ENCODE results near the gene SERTAD4. TPM values are rescaled to one million over a fixed set of nuclear protein-coding genes. Genes with fewer than 3 reads are reported as not detected.

SERTAD4 gene
- total and polyA plus RNA-seq, 2 experiments from 2014 or later = 0.97 to 1.0 TPM

DNA sequence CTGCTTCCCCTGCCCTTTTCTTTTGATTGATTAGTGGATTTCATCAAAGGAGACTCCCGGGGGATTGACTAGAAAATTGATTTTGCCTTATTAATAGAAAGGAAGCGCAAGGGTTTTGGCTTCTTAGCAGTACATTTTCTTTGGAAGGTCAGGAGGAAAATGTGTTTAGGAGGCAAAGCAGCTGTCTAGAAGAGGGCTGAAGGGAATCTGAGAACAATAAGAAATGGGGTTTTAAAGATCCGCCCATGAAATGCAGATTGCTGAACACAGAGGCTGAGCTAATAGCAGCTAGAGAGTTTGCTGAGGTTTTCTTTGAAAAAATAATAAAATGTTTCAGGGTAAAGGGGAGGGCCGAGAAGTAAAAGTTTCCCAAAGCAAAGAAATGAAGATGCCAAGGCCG lies 4.9 kb downstream of the SERTAD4 start:
- Histone ChIP-seq H2AFZ (no peak overlapping the region), H3K27me3 (replicated peaks; ENCODE audit: insufficient read depth) (no peaks in the 10 kb centered on the region), H3K9me2 (ENCODE audit: insufficient read depth) (no peaks in the 10 kb centered on the region), H3K4me2 (ENCODE audit: unreplicated experiment) (no peak overlapping the region), H3K4me3 (no peak overlapping the region), H3K27ac (no peak overlapping the region), H3K9me3 (ENCODE audit: low read depth) (no peaks in the 10 kb centered on the region), H3F3A (ENCODE audit: insufficient read depth) (peaks cover 29% of the 10 kb centered on the region; the same call in 1 of the 2 replicates), H3K36me3 (ENCODE audit: low read depth) (no peaks in the 10 kb centered on the region), H3K9ac (no peak overlapping the region), H3K4me1 (ENCODE audit: insufficient read depth) (peaks cover 28% of the 10 kb centered on the region), H3K79me2 (ENCODE audit: insufficient read depth) (no peaks in the 10 kb centered on the region), H4K20me1 (ENCODE audit: insufficient read depth) (no peaks in the 10 kb centered on the region)
- TF ChIP-seq EZH2 (IDR thresholded peaks at IDR 0.05; ENCODE audit: insufficient read depth, poor library complexity, severe bottlenecking) (no peak), EZH2phosphoT487 (IDR thresholded peaks at IDR 0.05; ENCODE audit: insufficient read depth, low read depth) (no peak)
- in situ Hi-C loops (cut with MboI) = no loop called here
- DNase-seq = no peak
- WGBS, 2 experiments (ENCODE audit: low coverage in 1 of 2, low lambda C conversion rate in 2 of 2, missing lambda C conversion rate in 2 of 2) = 69 to 70% methylated on average over 5 of the region's 5 CpGs

DNA sequence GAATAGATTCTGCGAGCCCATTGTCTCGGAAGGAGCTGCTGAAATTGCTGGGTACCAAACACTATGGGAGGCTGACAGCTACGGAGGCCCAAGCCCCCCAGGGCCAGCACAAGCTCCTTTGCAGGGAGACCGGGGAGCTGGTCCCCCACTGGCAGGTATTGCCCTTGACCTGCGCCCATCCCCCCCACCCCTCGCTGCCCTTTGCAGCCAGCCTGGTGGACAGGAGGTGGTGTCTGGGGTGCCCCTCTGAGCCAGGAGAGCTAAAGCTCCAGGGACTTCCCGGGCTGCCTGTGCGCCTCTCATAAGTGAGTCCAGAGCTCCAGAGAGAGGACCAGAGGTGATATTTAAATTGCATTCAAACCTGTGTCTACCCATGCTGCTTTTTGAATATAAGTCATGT lies 5.4 kb downstream of the SERTAD4 start:
- Histone ChIP-seq H3K27ac (no peak overlapping the region), H3K9me2 (ENCODE audit: insufficient read depth) (no peaks in the 10 kb centered on the region), H3K9ac (no peak overlapping the region), H3F3A (ENCODE audit: insufficient read depth) (peaks cover 29% of the 10 kb centered on the region; the same call in 1 of the 2 replicates), H2AFZ (no peak overlapping the region), H3K4me1 (ENCODE audit: insufficient read depth) (peaks cover 28% of the 10 kb centered on the region), H3K27me3 (replicated peaks; ENCODE audit: insufficient read depth) (no peaks in the 10 kb centered on the region), H3K36me3 (ENCODE audit: low read depth) (no peaks in the 10 kb centered on the region), H3K4me3 (no peak overlapping the region), H3K9me3 (ENCODE audit: low read depth) (no peaks in the 10 kb centered on the region), H4K20me1 (ENCODE audit: insufficient read depth) (no peaks in the 10 kb centered on the region), H3K4me2 (ENCODE audit: unreplicated experiment) (no peak overlapping the region), H3K79me2 (ENCODE audit: insufficient read depth) (no peaks in the 10 kb centered on the region)
- DNase-seq = no peak
- 82 to 90% methylated on average over 8 of the region's 8 CpGs for WGBS, 2 experiments (ENCODE audit: low coverage in 1 of 2, low lambda C conversion rate in 2 of 2, missing lambda C conversion rate in 2 of 2)
- TF ChIP-seq EZH2 (IDR thresholded peaks at IDR 0.05; ENCODE audit: insufficient read depth, poor library complexity, severe bottlenecking) (no peak), EZH2phosphoT487 (IDR thresholded peaks at IDR 0.05; ENCODE audit: insufficient read depth, low read depth) (no peak)
- in situ Hi-C loops (cut with MboI) = no loop called here

DNA sequence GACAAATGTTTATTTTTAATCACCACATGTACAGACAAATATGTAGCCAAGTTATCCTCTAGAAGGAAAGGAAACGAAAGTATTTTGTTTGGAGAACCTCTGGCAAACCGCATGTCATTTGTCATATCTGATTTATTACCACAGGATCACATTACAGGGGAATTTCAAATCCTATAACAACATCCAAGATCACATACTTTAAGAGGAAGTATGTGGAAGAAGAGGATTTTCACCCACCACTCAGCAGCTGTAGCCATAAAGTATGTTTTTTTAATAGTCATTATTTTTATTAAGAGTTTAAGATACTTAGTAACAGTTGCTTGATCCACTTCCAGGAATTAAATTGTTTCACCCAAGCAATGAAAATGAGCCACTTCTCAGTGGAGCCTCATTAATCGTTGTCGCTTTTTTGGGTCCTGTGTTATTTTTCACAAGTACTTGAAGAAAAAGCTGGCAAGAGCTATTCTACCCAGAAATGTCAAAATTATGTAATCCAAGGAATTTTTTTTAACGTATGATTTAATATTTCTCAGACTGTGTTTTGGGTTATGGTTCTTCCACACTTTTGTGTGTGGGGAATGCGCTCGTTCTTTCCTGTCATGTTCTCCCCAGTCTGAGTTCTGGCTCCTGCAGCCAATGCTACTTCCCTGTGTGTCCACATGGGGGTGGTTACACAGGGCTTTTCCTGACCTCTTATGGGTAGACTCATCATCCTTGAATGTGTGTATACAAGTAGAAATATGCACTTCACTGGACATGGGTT lies 6.9 kb downstream of the SERTAD4 start:
- Histone ChIP-seq H2AFZ (no peak overlapping the region), H3F3A (ENCODE audit: insufficient read depth) (peaks cover 34% of the 10 kb centered on the region; the same call in 1 of the 2 replicates), H3K9me2 (ENCODE audit: insufficient read depth) (no peaks in the 10 kb centered on the region), H3K79me2 (ENCODE audit: insufficient read depth) (no peaks in the 10 kb centered on the region), H3K27ac (peak overlapping the region; percentile 19; the same call in 1 of the 2 replicates), H3K4me3 (peak overlapping the region; percentile 35), H3K4me2 (ENCODE audit: unreplicated experiment) (peak overlapping the region; percentile 54), H3K9ac (no peak overlapping the region), H3K4me1 (ENCODE audit: insufficient read depth) (peaks cover 27% of the 10 kb centered on the region), H3K27me3 (replicated peaks; ENCODE audit: insufficient read depth) (no peaks in the 10 kb centered on the region; the same call in 1 of the 2 replicates), H4K20me1 (ENCODE audit: insufficient read depth) (no peaks in the 10 kb centered on the region), H3K9me3 (ENCODE audit: low read depth) (no peaks in the 10 kb centered on the region), H3K36me3 (ENCODE audit: low read depth) (no peaks in the 10 kb centered on the region)
- WGBS, 2 experiments (ENCODE audit: low coverage in 1 of 2, low lambda C conversion rate in 2 of 2, missing lambda C conversion rate in 2 of 2) = 6 to 7% methylated on average over 7 of the region's 7 CpGs
- in situ Hi-C loops (cut with MboI) = no loop called here
- DNase-seq = peak; percentile 93
- no peak for TF ChIP-seq EZH2phosphoT487 (IDR thresholded peaks at IDR 0.05; ENCODE audit: insufficient read depth, low read depth)
- TF ChIP-seq EZH2 (IDR thresholded peaks at IDR 0.05; ENCODE audit: insufficient read depth, poor library complexity, severe bottlenecking) = no peak

DNA sequence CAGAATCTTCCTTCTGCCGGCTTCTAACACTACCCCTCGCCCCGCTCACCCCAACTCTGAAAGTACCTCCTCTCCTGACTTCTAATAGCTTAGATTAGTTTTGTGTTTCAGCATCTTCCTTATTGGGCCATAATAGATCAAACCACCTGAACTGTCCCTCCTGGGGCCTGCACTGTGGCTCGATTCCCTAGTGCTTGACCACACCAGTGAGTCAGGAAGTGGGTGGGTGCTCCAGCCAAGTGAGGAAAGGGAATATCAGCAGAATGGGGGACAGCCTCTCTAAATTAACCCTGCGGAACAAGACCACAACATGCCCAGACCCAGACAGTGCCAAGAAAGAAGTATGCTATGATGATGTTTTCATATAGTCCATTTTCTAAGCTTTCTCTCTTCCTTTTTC lies 8.5 kb downstream of the SERTAD4 start:
- Histone ChIP-seq H3K36me3 (ENCODE audit: low read depth) (no peaks in the 10 kb centered on the region), H2AFZ (no peak overlapping the region), H3K4me2 (ENCODE audit: unreplicated experiment) (no peak overlapping the region), H3F3A (ENCODE audit: insufficient read depth) (peaks cover 33% of the 10 kb centered on the region; the same call in 1 of the 2 replicates), H3K4me3 (no peak overlapping the region), H3K4me1 (ENCODE audit: insufficient read depth) (peaks cover 34% of the 10 kb centered on the region), H3K79me2 (ENCODE audit: insufficient read depth) (no peaks in the 10 kb centered on the region), H4K20me1 (ENCODE audit: insufficient read depth) (no peaks in the 10 kb centered on the region), H3K9ac (no peak overlapping the region), H3K27me3 (replicated peaks; ENCODE audit: insufficient read depth) (peaks cover 4% of the 10 kb centered on the region; the same call in 1 of the 2 replicates), H3K9me3 (ENCODE audit: low read depth) (no peaks in the 10 kb centered on the region), H3K27ac (no peak overlapping the region), H3K9me2 (ENCODE audit: insufficient read depth) (no peaks in the 10 kb centered on the region)
- in situ Hi-C loops (cut with MboI) = no loop called here
- DNase-seq = no peak
- TF ChIP-seq EZH2phosphoT487 (IDR thresholded peaks at IDR 0.05; ENCODE audit: insufficient read depth, low read depth) = no peak
- no peak for TF ChIP-seq EZH2 (IDR thresholded peaks at IDR 0.05; ENCODE audit: insufficient read depth, poor library complexity, severe bottlenecking)
- 82 to 86% methylated on average over 5 of the region's 5 CpGs for WGBS, 2 experiments (ENCODE audit: low coverage in 1 of 2, low lambda C conversion rate in 2 of 2, missing lambda C conversion rate in 2 of 2)

All from GM23248 (cell line).